Renal pelvis (tissue), 12 donors: Measurements from ENCODE around the gene RNU2-63P. TPM values are rescaled to one million over a fixed set of nuclear protein-coding genes. Genes with fewer than 3 reads are reported as not detected.
"Not testable (repeated sequence)": the region's sequence is repeated elsewhere in the genome, so short reads cannot be mapped to it uniquely, and the experiment has no call there.

Experiments
- DNase-seq: peaks from one replicate; pipeline ENCODE4 v3.0.0-alpha.2; 2013
- long read RNA-seq, 16 experiments: transcript quantifications; one replicate each; lab custom pipeline, GENCODE V29; 2026
- polyA plus RNA-seq, 3 donors: library from polyadenylated mRNA; unstranded; fragments of 120-200 nt; gene quantifications; one replicate each; pipeline ENCODE4 v1.2.1, GENCODE V29; 2013; ENCODE audit not compliant: insufficient read length in 3 of 3

RNU2-63P gene
- not detected for polyA plus RNA-seq
- long read RNA-seq, donor 1, partial matches to known transcripts = 0 of 1 reads
- long read RNA-seq, donor 1, other reads (novel, unspliced or antisense) = 0 of 1 reads
- long read RNA-seq, donor 2, partial matches to known transcripts = 0 of 4 reads
- long read RNA-seq, donor 2, other reads (novel, unspliced or antisense) = 0 of 4 reads
- long read RNA-seq, donor 3, partial matches to known transcripts = 0 of 3 reads
- long read RNA-seq, donor 3, other reads (novel, unspliced or antisense) = 0 of 3 reads
- long read RNA-seq, donor 4, transcript RNU2-63P-201 (1 exons, 194 nt) = major isoform, 5 of 5 reads
- long read RNA-seq, donor 4, partial matches to known transcripts = 0 of 5 reads
- long read RNA-seq, donor 4, other reads (novel, unspliced or antisense) = 0 of 5 reads
- long read RNA-seq, donor 5 = 0 reads
- long read RNA-seq, donor 6, partial matches to known transcripts = 0 of 1 reads
- long read RNA-seq, donor 6, other reads (novel, unspliced or antisense) = 0 of 1 reads
- long read RNA-seq, donor 7, partial matches to known transcripts = 0 of 4 reads
- long read RNA-seq, donor 7, other reads (novel, unspliced or antisense) = 0 of 4 reads
- long read RNA-seq, donor 8, partial matches to known transcripts = 0 of 4 reads
- long read RNA-seq, donor 8, other reads (novel, unspliced or antisense) = 0 of 4 reads
- long read RNA-seq, donor 9, transcript RNU2-63P-201 (1 exons, 194 nt) = major isoform, 5 of 5 reads
- long read RNA-seq, donor 9, partial matches to known transcripts = 0 of 5 reads
- long read RNA-seq, donor 9, other reads (novel, unspliced or antisense) = 0 of 5 reads
- long read RNA-seq, donor 10 = 0 reads
- long read RNA-seq, donor 11 = 0 reads
- long read RNA-seq, donor 12, partial matches to known transcripts = 0 of 1 reads
- long read RNA-seq, donor 12, other reads (novel, unspliced or antisense) = 0 of 1 reads
- long read RNA-seq, donor 13, partial matches to known transcripts = 0 of 1 reads
- long read RNA-seq, donor 13, other reads (novel, unspliced or antisense) = 0 of 1 reads
- long read RNA-seq, donor 14 = 0 reads
- long read RNA-seq, donor 15, transcript RNU2-63P-201 (1 exons, 194 nt) = major isoform, 5 of 5 reads
- long read RNA-seq, donor 15, partial matches to known transcripts = 0 of 5 reads
- long read RNA-seq, donor 15, other reads (novel, unspliced or antisense) = 0 of 5 reads
- long read RNA-seq, donor 16 = 0 reads

- peak; percentile 85 for DNase-seq
These were observed at the start of gene RNU2-63P for GRCh38 chr2:88016086-88016959. RNU2-63P (minus strand) TSS chr2:88016547.

DNA sequence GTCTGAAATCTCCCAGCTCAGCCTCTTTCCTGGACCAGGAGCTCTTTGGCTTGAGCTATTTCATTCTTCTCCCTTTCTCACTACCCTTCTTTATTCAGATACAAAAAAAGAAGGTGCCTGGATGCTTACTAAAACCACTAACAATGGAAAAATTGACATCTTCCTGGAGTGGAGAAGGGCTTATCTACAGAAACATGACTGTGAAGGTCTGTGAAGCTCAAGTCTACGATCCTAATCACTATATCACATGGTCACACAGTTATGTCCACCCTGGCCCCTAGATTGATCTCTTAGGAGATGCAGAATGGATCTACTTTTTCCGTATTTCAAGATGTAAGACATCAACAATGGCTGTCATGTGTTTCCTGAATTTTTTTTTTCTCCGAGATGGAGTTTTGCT, 44.9 kb upstream of the RNU2-63P start:
- DNase-seq = no peak

GRCh38 chr2:88060907-88061275, 44.5 kb upstream of the RNU2-63P start:
- DNase-seq = no peak

DNA sequence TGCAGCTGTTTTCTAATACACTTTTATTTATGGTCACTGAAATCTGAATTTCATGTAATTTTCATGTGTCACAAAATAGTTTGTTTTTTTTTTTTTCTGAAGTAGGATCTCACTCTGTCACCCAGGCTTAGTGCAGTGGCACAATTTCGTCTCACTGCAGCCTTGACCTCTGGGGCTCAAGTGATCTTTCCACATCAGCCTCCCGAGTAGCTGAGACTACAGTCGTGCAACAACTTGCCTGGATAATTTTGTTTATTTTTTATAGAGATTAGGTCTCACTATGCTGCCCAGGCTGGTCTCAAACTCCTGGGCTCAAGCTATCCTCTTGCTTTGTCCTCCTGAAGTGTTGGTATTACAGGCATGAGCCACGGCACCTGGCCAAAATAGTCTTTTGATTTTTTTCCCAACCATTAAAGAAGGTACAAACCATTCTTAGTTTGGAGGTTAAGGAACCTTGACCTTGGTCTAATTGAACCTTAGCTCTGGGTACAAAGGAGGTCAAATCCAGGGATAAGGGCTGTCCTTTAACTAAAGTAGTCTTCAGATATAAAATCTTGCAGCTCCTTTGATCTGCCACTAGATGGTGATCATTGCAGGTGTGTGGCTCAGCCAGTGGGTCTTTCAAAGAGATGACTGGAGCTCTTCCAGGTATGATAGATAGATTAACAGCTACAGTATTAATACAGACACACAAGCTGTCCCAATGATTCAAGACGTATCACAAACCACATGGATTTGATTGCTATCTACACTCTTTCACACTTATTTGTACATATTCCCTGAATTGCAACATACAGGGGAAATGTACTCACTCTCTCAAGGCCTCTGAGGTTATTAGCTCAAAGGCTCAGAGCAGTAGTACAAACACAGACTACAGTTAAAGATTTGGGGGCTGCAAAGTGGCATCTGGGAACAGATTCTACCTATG, 43.9 kb upstream of the RNU2-63P start:
- no peak for DNase-seq

GRCh38 chr2:88058191-88058590, 41.8 kb upstream of the RNU2-63P start:
- no peak for DNase-seq

GRCh38 chr2:88057437-88057844, 41.1 kb upstream of the RNU2-63P start:
- DNase-seq = no peak

DNA sequence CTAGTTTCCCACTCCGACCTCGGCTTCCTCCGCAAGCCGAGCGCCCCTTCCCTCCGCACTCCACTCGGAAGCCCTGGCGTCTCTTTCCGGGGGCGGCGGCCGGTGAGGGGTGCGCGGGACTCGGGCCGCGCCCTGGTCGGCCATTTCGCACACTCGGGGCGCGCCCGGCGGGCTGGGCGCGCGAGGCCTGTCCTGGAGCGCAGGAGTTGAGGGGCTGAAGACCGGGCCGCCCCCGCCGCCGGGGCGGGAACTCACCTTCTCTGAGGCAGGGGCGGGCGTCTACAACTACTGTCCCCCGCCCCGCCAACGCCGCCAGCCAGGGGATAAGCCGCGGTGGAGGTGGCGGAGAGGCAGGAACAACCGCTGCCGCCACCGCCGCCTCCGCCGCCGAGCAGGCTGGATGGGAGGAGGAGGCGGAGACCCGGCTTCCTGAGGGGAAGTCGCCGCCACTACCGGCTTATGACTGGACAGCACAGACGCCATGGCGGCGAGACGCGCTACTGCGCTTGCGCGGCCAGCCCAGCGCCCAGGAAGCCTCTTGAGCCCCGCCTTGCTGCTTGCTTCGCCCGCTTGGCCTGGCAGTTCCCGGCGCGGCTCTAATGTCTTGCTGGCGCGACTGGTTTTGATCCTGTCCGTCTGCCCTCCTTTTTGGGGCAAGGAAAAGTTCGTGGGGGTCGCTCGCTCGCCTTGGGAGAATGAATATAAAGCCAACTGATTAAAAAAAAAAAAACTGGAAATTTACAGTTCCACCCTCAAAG, 39.2 kb upstream of the RNU2-63P start, which contains the start of gene KRCC1:
Gene KRCC1 (minus strand): TSS at position 413 of the 758 bp plus-strand sequence. CDS start 27,220 bp downstream, outside the sequence.
- DNase-seq = peak; percentile 94

- no peak for DNase-seq
These were observed 38.5 kb upstream of the RNU2-63P start for GRCh38 chr2:88054782-88055370.

- DNase-seq = no peak
These were observed 37.8 kb upstream of the RNU2-63P start for GRCh38 chr2:88053934-88054781.

DNA sequence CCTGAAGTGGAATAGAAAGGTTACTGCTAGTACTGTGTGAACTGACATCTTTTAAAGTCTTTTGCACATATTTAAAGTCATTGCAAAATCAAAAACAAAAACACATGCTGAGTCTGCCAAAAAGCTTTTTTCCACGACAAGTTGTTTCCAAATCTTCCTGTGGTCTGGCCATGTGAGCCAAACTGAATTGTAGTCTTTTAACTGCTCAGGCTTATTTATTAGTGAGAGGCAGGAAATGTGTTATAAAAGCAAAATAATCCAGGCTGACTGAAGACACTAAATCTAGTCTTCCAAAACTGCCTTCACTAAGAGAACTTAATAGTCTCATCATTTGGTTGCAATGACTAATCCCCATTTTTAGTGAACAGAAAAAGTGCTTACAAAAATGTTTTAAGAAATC, 36.9 kb upstream of the RNU2-63P start:
- DNase-seq = no peak

DNA sequence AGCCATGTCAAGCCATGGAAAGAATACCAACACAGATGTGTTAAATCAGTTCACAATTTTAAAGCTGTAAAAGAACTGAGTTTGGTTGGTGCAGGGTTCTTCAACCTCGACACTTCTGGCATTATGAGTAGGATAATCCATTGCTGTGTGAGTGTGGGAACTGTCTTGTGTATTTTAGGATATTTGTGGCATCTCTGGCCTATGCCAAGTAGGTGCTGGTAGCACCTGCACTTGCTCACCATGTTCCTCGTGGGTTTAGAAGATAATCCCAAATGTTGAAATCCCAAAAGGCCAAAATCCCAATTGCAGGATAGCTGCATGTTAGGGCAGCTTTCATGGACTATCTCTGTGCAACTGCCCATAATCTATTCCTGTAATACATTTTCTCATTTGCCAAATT, 35.4 kb upstream of the RNU2-63P start:
- no peak for DNase-seq

DNA sequence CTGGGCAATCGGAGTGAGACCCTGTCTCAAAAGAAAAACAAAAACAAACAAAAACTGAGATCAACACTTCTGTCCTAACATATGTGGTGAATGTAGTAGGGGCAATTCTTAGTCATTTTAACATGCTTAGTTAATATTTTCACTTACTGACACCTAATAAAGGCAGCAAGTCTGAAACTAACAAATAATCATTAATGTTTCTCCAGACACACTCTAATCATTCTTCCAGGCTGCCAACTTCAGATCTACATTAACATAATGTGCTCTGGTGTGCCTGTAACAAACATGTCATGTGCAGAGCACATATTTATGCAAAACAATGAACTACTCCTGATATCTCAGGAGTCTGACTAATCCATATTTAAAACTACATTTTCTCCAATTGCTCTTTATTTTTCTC, 33.3 kb upstream of the RNU2-63P start:
- DNase-seq = no peak

DNA sequence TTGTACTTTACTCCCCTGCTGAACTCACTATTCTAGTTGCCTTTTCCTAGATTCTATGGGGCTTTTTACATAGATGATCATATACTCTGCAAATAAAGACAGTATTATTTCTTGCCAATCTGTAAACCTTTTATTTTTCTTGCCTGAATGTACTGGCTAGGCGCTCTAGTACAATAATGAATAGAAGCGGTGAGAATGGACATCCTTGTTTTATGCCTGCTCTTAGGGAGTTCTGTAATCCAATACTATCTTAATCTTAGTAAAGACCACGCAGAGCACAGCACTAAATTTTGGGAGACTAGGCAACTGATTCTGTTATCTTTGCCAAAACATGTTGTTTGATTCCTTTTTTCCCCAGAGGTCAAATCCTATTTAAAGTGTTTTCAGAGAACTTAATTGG, 32.2 kb upstream of the RNU2-63P start:
- DNase-seq = no peak

DNA sequence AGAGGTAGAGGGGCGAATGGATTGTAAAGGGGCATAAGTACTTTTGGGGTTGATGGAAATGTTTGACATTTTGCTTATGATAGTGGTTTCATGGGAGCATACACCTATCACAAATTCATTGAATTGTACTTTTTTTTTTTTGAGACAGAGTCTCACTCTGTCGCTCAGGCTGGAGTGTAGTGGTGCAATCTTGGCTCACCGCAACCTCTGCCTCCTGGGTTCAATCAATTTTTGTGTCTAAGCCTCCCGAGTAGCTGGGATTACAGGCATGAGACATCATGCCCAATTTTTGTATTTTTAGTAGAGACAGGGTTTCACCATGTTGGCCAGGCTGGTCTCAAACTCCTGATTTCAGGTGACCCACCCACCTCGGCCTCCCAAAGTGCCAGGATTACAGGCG, 29.2 kb upstream of the RNU2-63P start:
- not testable (repeated sequence) for DNase-seq

DNA sequence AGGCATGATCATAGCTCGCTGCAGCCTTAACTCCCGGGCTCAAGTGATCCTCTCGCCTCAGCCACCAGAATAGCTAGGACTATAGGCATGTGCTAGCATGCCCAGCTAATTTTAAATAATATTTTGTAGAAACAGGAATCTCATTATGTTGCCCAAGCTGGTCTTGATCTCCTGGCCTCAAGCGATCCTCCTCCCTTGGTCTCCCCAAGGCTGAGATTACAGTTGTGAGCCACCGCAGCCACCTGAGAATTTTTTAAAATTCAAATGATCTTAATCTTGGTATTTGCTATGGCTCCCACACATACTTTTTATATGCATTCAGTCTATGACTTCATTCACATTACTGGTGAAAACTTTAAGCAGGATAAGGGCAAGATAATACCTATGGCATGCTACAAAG, 26.1 kb upstream of the RNU2-63P start:
- DNase-seq = no peak

GRCh38 chr2:88038263-88039105, 22.1 kb upstream of the RNU2-63P start:
- no peak for DNase-seq

- DNase-seq = no peak
These were observed 20.3 kb upstream of the RNU2-63P start for GRCh38 chr2:88036606-88037005.
